GM18526 (cell line): ENCODE data around the gene SF3A2.

Experiments used
- POLR2A ChIP-seq: IDR thresholded peaks from 3 replicates; pipeline ENCODE4 v1.6.1; 2011; ENCODE audit not compliant: insufficient read length; ENCODE audit errors: extremely low read depth

Gene SF3A2

DNA sequence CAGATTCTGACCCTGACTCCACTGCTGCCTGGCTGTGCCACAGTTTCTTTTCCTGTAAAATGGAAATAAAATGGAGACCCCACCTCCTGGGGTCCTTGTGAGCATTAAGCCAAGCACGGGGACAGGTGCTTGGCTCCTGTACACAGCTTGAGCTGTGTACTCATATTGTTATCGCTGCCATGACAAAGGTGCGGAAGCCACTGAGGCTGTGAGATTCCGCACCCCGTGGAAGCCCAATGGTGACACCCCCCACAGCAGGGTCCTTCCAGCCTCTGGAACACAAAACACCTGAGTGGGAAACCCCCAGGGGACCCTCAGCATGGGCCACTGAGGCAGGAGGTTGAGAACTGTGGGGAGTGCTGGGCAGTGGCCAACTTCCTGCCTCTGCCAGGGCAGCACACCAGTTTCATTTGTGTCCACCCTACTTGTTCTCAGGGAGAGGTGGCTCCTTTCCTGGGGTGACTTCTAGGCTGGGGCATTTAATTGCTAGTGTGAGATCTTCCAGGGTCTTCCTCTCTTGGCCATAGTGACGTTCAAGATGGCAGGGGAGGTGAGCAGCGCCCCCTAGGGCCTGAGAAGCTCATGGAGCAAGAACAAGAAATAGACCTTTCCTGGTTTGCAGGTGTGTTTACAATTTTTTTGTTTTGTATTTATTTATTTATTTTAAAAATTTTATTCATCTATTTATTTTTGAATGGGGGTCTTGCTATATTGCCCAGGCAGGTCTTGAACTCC lies 25.0 kb downstream of the SF3A2 start:
- TF ChIP-seq POLR2A: no peak

DNA sequence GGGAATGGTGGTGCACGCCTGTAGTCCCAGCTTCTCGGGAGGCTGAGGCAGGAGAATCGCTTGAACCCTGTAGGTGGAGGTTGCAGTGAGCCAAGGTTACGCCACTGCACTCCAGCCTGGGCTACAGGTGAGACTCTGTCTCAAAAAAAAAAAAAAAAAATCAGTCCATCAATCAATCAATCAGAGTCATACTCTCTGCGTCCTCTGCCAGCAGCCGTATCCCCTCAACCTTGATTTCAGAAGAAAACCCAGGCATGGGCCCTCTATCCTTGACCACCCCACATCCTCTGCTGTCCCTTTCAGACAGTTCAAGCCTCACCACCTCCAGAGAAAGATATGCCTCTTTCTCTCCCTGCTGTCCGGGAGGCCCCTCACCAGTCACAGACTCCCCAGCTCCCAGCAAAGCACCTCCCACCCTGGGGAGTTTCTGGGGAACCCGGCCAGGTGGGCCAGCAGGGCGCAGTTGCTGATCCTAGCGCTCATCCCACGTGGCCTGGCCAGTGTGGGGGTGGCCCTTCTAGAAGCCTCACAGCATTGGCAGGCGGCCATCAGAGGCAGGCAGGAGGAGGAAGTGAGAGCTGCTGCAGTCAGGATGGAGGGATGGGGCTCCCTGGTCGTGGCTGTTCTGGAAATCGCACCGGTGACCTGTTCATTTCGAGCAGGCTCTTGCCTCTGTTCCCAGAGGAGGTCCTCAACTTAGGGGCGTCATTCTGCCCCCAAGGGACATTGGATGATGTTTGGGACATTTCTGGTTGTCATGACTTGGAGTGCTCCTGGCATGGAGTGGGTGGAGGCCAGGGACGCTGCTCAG lies 29.8 kb downstream of the SF3A2 start:
- TF ChIP-seq POLR2A: no peak

DNA sequence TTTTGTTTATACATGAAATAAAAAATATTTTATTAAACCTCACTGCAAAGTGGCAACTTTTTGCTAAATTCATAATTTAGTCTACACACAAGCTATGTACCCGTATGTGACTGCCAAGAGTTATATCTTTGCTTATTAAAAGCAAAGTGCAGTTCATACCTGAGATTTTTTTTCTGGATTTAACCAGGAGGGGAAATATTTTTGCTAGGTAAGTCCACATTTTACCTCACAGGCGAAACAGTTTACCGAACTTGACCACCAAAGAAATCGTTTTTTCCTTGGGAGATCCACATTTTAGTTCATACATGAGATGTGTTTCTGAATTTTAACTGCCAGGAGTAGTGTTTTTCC lies 31.8 kb downstream of the SF3A2 start:
- TF ChIP-seq POLR2A: no peak

DNA sequence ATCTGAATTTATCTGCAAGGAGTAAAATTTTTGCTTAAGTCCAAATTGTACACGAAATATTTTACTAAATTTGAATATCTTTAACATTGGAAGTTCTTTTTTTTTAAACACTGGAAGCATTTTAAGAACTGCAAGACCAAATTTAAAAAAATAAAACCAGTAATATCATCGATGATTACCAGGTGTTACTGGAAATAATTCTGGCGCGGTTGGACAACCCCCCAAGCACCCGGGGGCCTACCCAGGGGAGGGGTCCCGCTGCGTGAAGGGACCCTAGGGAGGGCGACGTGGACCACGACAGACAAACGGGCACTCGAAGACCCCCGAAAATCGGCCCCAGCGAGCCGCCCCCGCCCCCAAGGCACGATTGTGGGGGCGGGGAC lies 32.2 kb downstream of the SF3A2 start:
- TF ChIP-seq POLR2A: no peak

DNA sequence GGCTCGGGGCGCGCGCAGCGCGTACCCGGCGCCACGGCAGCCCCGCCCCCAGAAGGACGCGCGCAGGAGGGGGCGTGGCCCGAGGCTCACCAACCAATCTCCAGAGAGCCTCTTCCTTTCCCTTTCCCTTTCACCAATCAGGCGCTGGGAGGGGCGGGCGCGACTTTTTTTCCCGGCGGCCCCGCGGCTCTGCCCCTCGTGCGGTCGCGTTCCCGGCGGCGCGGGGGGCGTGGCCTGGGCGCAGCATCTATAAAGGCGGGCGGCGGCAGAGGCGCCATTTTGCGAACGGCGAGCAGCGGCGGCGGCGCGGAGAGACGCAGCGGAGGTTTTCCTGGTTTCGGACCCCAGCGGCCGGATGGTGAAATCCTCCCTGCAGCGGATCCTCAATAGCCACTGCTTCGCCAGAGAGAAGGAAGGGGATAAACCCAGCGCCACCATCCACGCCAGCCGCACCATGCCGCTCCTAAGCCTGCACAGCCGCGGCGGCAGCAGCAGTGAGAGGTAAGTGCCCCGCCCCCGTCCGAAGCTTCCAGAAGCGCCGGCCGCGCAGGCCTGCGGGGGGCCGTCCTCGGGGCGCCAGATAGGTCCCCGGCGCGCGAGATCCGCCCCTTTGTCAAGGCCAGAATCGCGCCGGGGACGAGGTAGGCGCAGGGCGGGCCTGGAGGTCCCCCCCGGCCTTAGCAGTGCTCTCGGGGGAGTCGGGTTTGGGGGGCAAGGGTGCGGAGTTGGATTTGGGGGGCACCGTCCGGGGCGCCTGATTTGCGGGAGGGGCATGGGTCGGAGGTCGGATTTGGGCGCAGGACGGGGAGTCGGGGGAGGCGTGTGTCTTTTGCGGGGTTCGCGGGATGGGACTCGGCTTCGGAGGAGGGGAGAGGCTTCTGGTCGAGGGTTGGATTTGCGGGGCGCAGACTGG lies 32.9 kb downstream of the SF3A2 start:
- peak; percentile 99 for TF ChIP-seq POLR2A

DNA sequence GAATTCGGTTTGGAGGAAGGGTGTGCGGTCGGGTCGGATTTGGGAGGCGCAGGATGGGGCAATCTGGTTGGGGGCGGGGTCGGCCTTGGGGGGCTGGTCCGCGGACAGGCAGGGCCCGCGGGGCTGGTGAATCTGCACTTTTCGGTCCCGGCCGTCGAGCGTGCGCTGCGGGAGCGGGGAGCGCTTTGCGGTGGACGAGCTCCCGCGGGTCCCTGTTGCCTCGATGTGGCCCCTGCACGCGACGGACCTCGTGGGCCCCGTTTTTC lies 33.5 kb downstream of the SF3A2 start:
- no peak for TF ChIP-seq POLR2A

DNA sequence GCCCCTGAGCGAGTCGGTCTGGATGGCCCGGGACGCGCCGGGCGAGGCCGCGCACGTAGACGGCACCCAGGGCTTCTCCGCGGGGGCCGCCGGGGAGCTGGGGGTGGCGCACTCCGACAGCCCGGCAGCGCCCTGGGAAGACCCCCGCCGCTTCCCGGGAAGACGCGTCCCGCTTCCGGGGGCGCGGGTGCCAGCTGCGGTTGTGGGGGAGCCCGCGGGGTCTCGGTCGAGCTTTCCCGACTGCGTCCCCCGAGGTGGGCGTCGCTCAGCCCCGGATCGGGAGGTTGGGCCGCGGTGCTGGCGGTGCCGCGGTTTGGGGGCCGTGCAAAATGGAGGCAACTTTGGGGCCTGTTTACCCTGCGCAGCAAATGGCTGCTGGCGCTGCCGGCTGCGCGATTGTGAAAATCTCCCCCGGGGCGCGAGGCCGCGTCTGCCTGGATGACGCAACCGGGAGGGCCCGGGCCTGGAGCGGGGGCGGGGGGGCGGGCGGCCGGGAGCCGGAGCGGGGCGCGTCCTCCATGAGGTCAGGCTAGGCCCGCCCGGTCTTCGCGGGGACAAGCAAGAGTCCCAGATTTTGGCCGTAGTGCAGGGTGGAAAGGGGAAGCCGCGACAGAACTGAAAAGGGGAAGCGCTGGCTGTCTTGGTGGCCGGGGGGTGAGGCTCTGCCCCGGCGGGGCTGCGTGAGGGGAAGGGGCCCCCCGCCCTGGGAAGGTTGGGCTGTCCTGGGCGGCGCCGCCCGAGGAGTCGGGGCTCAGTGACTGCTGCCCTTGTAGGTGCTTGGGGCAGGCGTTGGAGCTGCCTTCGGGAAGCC lies 34.0 kb downstream of the SF3A2 start:
- TF ChIP-seq POLR2A: no peak

DNA sequence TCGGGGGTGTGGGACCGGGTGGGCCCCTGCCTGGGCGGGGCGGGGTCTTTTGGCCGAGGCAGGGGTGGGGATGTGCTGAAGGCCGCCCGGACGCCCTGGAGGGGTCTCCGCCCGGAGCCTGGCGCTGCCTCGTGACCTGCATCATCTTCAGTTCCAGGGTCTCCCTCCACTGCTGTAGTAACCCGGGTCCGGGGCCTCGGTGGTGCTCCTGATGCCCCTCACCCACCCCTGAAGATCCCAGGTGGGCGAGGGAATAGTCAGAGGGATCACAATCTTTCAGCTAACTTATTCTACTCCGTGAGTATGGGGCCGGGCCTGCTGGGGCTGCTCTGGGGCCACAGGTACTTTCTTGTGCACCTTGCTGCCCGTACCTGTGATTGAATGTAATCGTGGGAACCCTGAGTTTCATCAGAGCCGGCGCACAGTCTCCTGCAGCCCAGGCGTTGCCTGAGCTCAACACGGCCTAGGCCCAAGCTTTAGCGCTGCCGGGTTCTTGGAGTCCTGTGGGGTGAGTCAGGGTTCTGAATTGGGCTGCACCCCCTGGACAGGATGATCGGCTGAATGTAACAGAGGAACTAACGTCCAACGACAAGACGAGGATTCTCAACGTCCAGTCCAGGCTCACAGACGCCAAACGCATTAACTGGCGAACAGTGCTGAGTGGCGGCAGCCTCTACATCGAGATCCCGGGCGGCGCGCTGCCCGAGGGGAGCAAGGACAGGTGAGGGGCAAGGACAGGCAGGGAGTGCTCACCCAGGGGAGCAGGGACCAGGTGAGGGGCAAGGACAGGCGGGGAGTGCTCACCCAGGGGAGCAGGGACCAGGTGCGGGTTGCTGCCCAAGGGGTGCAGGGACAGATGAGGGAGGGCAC lies 34.8 kb downstream of the SF3A2 start:
- TF ChIP-seq POLR2A: no peak

DNA sequence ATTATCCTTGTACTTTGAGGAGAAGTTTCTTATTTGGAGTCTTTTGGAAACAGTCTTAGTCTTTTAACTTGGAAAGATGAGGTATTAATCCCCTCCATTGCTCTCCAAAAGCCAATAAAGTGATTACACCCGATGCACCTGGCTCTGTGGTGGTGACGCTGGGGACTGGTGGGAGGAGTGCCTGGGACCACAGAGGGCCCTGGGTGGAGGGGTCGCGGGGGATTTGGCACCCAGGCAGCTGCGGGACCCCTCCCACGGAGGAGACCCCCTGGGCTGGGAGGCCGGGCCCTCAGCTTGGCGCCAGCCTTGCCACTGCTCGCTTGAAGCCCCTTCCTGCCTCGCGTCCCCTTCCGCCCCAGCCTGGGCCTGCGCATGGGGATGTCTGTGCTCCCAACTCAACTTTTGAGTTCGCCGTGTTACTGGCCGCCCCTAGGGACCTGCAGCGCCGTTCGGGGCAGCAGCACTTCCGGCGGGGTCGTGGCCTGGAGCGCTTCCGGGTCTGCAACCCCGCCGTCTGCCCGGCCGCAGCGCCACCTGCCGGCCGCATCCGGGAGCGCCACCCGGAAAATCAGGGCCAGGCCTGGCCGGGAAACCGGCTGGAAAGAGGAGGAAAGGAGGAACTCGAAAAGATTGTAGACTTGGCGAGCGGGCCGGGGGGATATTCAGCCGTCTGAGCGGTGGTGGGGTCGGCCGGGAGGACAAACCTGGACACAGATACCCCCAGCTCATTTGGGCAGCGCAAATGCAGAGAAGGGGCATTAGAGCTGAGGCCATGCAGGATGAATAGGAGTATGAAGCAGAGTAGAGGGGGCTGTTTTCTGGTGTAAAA lies 36.9 kb downstream of the SF3A2 start:
- TF ChIP-seq POLR2A: no peak

DNA sequence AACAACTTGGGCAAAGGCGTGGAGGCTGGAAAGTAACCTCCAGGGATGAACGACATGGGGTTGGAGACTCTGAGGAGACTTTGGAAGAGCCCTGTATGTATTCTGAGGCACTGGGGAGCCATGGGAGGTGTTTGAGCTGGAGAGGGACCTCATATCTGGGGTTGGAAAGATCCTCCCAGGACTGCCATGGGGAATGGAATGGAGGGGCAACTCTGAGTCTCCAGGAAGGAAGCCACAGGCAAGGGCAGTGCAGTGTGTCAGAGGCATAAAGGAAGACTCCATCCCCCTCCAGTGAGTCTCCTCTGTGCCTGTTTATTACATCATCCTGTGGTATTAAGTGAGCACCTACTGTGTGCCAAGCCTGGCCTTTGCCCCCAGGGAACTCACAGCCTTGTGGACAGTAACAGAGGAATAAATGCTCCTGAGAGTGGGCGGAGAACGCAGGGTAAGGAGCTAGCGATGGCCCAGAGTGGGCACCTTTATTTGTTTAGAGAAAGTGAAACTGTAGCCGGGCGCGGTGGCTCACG lies 37.6 kb downstream of the SF3A2 start:
- no peak for TF ChIP-seq POLR2A

DNA sequence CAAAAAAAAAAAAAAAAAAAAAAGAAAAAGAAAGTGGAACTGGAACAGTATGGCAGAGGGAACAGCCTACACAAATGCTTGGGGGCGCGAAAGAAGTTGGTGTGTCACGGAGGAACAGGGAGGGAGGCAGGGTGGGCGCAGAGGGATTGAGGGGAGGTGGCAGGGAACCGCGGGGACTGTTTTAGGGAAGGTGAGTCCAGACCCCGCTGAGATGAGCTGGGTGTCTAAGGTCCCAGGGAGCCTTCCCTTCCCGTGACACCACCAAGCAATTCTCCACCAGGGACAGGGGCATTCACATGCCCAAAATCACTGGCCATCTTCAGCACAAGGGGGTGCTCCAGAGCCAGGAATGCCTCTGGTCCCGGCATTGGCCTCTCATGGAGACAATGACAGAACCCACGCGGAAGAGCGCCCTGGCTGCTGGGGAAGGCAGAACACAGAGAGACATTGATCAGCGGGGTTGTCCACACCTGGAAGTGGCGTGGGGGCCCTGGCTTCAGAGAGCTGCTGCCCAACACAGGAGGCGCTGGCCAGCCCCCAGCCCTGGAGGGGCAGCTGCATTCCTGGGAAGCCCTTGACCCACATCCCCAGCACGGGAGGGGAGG lies 38.4 kb downstream of the SF3A2 start:
- TF ChIP-seq POLR2A: no peak

DNA sequence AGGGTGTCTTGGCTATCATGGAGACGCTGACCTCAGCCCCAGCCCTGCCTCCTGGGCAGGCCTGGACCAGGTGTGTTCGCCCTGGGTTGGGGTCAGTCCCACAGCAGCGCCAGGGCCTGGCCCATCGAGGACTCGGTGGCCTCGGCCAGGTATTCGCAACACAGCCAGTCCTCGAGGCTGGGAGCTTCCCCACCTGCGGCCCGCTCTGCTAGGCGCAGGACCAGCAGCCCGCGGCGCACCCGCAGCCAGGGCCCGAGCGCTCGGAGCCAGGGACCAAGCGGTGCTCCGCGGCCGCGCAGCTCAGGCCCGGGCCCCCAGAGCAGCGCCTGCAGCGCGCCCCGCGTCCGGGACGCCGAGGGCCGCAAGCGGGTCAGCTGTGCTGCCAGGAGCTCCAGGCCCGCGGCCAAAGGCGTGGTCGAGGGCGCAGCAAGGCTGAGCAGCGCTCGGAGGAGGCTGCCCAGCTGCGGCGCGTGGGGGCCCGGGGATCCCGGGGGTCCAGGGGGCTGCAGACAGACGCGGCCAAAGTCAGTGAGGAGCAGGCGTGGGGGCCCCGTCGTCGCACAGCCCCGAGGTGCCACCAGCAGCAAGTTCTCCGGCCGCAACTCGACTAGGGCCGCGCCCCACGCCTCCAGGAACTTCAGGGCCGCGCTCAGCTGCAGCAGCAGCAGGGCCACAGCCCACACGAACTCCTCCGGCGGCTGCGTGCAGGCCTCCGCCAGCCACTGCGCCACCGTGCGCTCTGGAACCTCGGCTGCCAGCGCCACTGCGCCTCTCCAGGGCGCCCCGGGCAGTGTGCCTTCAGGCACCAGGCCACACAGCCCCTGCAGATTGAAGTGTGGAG lies 39.2 kb downstream of the SF3A2 start:
- TF ChIP-seq POLR2A: no peak
